Measurements from ENCODE around the gene TNK2. TPM values are rescaled to one million over a fixed set of nuclear protein-coding genes. Genes with fewer than 3 reads are reported as not detected.

The TNK2 gene
- total RNA-seq, 1 experiment from 2014 or later, result 55.1 TPM

- RAD21 ChIA-PET (ENCODE audit: low non-redundant PET in 1 of 2, low total read pairs in 2 of 2, uncharacterized antibody in 2 of 2, unreplicated experiment in 2 of 2), result no interaction called here
- Histone ChIP-seq H3K36me3 (ENCODE audit: control insufficient read depth in 1 of 2, insufficient read depth in 2 of 2, low read length in 2 of 2) (peaks cover 0 to 4% of the 10 kb centered on the region in 2 experiments; a peak in 1 of 4 replicates), H3K9me2 (ENCODE audit: insufficient read depth) (no peaks in the 10 kb centered on the region), H3K9me3 (ENCODE audit: control insufficient read depth in 1 of 2, insufficient read depth in 1 of 2, low read depth in 1 of 2, low read length in 2 of 2) (no peaks in the 10 kb centered on the region), H3K27ac (ENCODE audit: low read depth, low read length) (no peak overlapping the region), H2AFZ (ENCODE audit: low read depth, low read length, poor library complexity, severe bottlenecking) (no peak overlapping the region), H3K4me2 (ENCODE audit: low read length) (peak overlapping the region; percentile 57), H3K4me3 (replicated peaks in 1 of 2; ENCODE audit: low read depth in 1 of 2, low read length in 2 of 2) (no peak overlapping the region), H3K4me1 (ENCODE audit: control insufficient read depth in 1 of 2, insufficient read depth in 2 of 2, low read length in 2 of 2) (peaks cover 24 to 64% of the 10 kb centered on the region in 2 experiments), H3K9ac (ENCODE audit: low read length) (0 out of 2 replicates have a peak overlapping the region, but pooled peaks have one; percentile 6), H3K79me2 (ENCODE audit: insufficient read depth, low read length) (no peaks in the 10 kb centered on the region), H4K20me1 (ENCODE audit: insufficient read depth) (no peaks in the 10 kb centered on the region), H3K27me3 (ENCODE audit: insufficient read depth, low read length) (no peaks in the 10 kb centered on the region)
- no peak for ATAC-seq
- TF ChIP-seq TCF7L2 (IDR thresholded peaks at IDR 0.05; ENCODE audit: borderline replicate concordance, extremely low read depth, insufficient read depth, insufficient read length) (no peak), FOSL1 (IDR thresholded peaks at IDR 0.05; ENCODE audit: low read depth) (no peak), YY1 (IDR thresholded peaks at IDR 0.05; ENCODE audit: extremely low read depth, insufficient replicate concordance, low read depth, low read length) (no peak), SP1 (IDR thresholded peaks at IDR 0.05; ENCODE audit: low read depth) (no peak), SRF (IDR thresholded peaks at IDR 0.05; ENCODE audit: low read depth) (no peak), CEBPB (IDR thresholded peaks at IDR 0.05; ENCODE audit: low read depth) (no peak), ZNF274 (IDR thresholded peaks at IDR 0.05; ENCODE audit: low read depth, low read length) (no peak), EGR1 (IDR thresholded peaks at IDR 0.05; ENCODE audit: low read depth) (no peak), CBX3 (IDR thresholded peaks at IDR 0.05; ENCODE audit: low read depth) (no peak), ZFX (IDR thresholded peaks at IDR 0.05) (no peak)
- TF ChIP-seq, protein P1, sequence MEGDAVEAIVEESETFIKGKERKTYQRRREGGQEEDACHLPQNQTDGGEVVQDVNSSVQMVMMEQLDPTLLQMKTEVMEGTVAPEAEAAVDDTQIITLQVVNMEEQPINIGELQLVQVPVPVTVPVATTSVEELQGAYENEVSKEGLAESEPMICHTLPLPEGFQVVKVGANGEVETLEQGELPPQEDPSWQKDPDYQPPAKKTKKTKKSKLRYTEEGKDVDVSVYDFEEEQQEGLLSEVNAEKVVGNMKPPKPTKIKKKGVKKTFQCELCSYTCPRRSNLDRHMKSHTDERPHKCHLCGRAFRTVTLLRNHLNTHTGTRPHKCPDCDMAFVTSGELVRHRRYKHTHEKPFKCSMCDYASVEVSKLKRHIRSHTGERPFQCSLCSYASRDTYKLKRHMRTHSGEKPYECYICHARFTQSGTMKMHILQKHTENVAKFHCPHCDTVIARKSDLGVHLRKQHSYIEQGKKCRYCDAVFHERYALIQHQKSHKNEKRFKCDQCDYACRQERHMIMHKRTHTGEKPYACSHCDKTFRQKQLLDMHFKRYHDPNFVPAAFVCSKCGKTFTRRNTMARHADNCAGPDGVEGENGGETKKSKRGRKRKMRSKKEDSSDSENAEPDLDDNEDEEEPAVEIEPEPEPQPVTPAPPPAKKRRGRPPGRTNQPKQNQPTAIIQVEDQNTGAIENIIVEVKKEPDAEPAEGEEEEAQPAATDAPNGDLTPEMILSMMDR (IDR thresholded peaks at IDR 0.05 in 2 of 3, conservative IDR thresholded peaks at IDR 0.05 in 1 of 3; ENCODE audit: borderline replicate concordance in 1 of 3, insufficient read depth in 1 of 3, low read depth in 2 of 3, low read length in 2 of 3), result no peak
- POLR2A ChIA-PET, result no interaction called here
- CTCF ChIA-PET, result no interaction called here
- no peak for DNase-seq (ENCODE audit: low read depth, low spot score)
- no TSS peak for BruUV-seq (replicated peaks)
- intact Hi-C loops (cut with micrococcal nuclease), result no loop called here
These were observed 35.0 kb downstream of the TNK2 start for GRCh38 chr3:195873281-195873887.

Measured in HCT116 (cell line).